Kidney epithelial cell (primary cell): ENCODE measurements around the gene TMEM255B. TPM values are rescaled to one million over a fixed set of nuclear protein-coding genes. Genes with fewer than 3 reads are reported as not detected.
"Not testable (repeated sequence)": the region's sequence is repeated elsewhere in the genome, so short reads cannot be mapped to it uniquely, and the experiment has no call there.

Source experiments
- DNase-seq: peaks from one replicate; pipeline ENCODE4 v3.0.0-alpha.2; 2010; ENCODE audit warnings: low read depth
- H3K27me3 ChIP-seq: 2 replicates; pipeline ENCODE4 v1.6.0; 2011; ENCODE audit warnings: low read length; ENCODE audit not compliant: control insufficient read depth, insufficient read depth
- H3K36me3 ChIP-seq: 2 replicates; pipeline ENCODE4 v1.5.1; 2011; ENCODE audit warnings: low read length; ENCODE audit not compliant: control insufficient read depth, insufficient read depth
- H3K4me3 ChIP-seq: 2 replicates; pipeline ENCODE4 v1.5.1; 2011; ENCODE audit warnings: low read depth, mild to moderate bottlenecking, control low read depth, low read length
- total RNA-seq: library from RNA; depleted of rRNA; stranded (reverse); fragments of >200 nt; gene quantifications from 2 replicates; pipeline ENCODE4 v1.2.3, GENCODE V29; 2015
- TF ChIP-seq, protein P1 (sequence below): IDR thresholded peaks from 2 replicates; pipeline ENCODE4 v1.5.1; 2011; ENCODE audit warnings: mild to moderate bottlenecking, moderate library complexity, low read length, control low read depth, inconsistent platforms; ENCODE audit not compliant: insufficient read depth, poor library complexity, severe bottlenecking

The TMEM255B gene
- total RNA-seq, 1 donor from 2014 or later, result 11.4 TPM

- no peaks in the 10 kb centered on the region for H3K36me3 ChIP-seq
- H3K27me3 ChIP-seq, result no peaks in the 10 kb centered on the region
- no peak overlapping the region for H3K4me3 ChIP-seq
- TF ChIP-seq, protein P1, sequence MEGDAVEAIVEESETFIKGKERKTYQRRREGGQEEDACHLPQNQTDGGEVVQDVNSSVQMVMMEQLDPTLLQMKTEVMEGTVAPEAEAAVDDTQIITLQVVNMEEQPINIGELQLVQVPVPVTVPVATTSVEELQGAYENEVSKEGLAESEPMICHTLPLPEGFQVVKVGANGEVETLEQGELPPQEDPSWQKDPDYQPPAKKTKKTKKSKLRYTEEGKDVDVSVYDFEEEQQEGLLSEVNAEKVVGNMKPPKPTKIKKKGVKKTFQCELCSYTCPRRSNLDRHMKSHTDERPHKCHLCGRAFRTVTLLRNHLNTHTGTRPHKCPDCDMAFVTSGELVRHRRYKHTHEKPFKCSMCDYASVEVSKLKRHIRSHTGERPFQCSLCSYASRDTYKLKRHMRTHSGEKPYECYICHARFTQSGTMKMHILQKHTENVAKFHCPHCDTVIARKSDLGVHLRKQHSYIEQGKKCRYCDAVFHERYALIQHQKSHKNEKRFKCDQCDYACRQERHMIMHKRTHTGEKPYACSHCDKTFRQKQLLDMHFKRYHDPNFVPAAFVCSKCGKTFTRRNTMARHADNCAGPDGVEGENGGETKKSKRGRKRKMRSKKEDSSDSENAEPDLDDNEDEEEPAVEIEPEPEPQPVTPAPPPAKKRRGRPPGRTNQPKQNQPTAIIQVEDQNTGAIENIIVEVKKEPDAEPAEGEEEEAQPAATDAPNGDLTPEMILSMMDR, result no peak
- no peak for DNase-seq
Measured at GRCh38 chr13:113744197-113745000, 14.6 kb upstream of the TMEM255B start.

DNA sequence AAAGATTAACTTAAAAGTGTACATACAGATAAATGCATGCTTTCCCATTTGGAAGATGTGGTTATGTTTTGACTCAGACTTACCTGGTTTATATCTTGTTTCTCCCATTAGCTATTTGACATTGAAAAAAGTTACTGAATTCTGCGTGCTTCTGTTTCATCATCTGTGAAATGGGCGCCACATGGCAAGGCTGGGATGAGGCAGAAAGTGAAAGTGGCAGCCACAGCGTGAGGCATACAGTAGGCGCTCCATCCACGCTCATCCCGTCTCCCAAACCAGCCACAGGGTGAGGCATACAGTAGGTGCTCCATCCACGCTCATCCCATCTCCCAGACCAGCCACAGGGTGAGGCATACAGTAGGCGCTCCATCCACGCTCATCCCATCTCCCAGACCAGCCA, 14.0 kb upstream of the TMEM255B start:
- DNase-seq, result no peak
- TF ChIP-seq, protein P1, result no peak
- no peaks in the 10 kb centered on the region for H3K36me3 ChIP-seq
- H3K27me3 ChIP-seq, result no peaks in the 10 kb centered on the region
- H3K4me3 ChIP-seq, result no peak overlapping the region

DNA sequence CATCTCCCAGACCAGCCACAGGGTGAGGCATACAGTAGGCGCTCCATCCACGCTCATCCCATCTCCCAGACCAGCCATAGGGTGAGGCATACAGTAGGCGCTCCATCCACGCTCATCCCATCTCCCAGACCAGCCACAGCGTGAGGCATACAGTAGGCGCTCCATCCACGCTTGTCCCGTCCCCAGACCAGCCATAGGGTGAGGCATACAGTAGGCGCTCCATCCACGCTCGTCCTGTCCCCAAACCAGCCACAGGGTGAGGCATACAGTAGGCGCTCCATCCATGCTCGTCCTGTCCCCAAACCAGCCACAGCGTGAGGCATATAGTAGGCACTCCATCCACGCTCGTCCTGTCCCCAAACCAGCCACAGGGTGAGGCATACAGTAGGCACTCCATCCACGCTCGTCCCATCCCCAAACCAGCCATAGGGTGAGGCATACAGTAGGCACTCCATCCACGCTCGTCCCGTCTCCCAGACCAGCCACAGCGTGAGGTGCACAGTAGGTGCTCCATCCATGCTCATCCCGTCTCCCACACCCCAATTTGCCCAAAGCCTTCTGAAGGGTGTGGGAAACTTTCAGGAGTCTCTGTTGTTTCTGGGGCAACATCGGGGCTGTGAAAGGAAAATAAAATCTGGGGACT, 13.4 kb upstream of the TMEM255B start:
- DNase-seq, H3K27me3 ChIP-seq, H3K36me3 ChIP-seq, H3K4me3 ChIP-seq: not testable (repeated sequence)

- no peak for DNase-seq
- no peaks in the 10 kb centered on the region for H3K27me3 ChIP-seq
- H3K36me3 ChIP-seq, result no peaks in the 10 kb centered on the region
- TF ChIP-seq, protein P1, result no peak
- H3K4me3 ChIP-seq, result no peak overlapping the region
Measured at GRCh38 chr13:113746143-113746525, 12.9 kb upstream of the TMEM255B start.

- H3K4me3 ChIP-seq, result no peak overlapping the region
- no peaks in the 10 kb centered on the region for H3K27me3 ChIP-seq
- DNase-seq, result no peak
- no peaks in the 10 kb centered on the region for H3K36me3 ChIP-seq
- TF ChIP-seq, protein P1, result no peak
Measured at GRCh38 chr13:113746671-113747070, 12.4 kb upstream of the TMEM255B start.

GRCh38 chr13:113747291-113747833, 11.7 kb upstream of the TMEM255B start:
- no peaks in the 10 kb centered on the region for H3K27me3 ChIP-seq
- no peaks in the 10 kb centered on the region for H3K36me3 ChIP-seq
- no peak overlapping the region for H3K4me3 ChIP-seq
- DNase-seq, result no peak
- TF ChIP-seq, protein P1, result no peak
